KMS-11 (cell line): ENCODE results near the gene PAX8.

Source experiments
- H2AFZ ChIP-seq: fragments of 200-600 bp; sonication (generic); 2 replicates; pipeline ENCODE4 v1.6.1; 2016; ENCODE audit warnings: antibody characterized with exemption, mixed run types, low read depth
- H3K27ac ChIP-seq: fragments of 200-600 bp; sonication (generic); 2 replicates; pipeline ENCODE4 v1.6.1; 2016; ENCODE audit warnings: mild to moderate bottlenecking, mixed run types
- H3K27me3 ChIP-seq: fragments of 200-600 bp; sonication (generic); 2 replicates; pipeline ENCODE4 v1.6.1; 2017; ENCODE audit warnings: mild to moderate bottlenecking, low read depth, mixed run types, moderate library complexity; ENCODE audit not compliant: insufficient read depth
- H3K36me3 ChIP-seq: fragments of 200-600 bp; sonication (generic); 2 replicates; pipeline ENCODE4 v1.6.1; 2017; ENCODE audit warnings: mild to moderate bottlenecking, mixed run types; ENCODE audit not compliant: insufficient read depth
- H3K4me1 ChIP-seq: fragments of 200-600 bp; sonication (generic); 2 replicates; pipeline ENCODE4 v1.6.1; 2016; ENCODE audit warnings: mild to moderate bottlenecking, low read depth, mixed run types; ENCODE audit not compliant: poor library complexity, severe bottlenecking
- H3K4me2 ChIP-seq: fragments of 200-600 bp; sonication (generic); 2 replicates; pipeline ENCODE4 v1.7.0; 2016; ENCODE audit warnings: mild to moderate bottlenecking, mixed run types
- H3K4me3 ChIP-seq: fragments of 200-600 bp; sonication (generic); IDR thresholded peaks from 2 replicates; pipeline ENCODE4 v1.6.1; 2017; ENCODE audit warnings: low read depth, low read length, mixed read lengths; ENCODE audit not compliant: insufficient read depth
- H3K79me2 ChIP-seq: fragments of 200-600 bp; sonication (generic); 2 replicates; pipeline ENCODE4 v1.6.1; 2016; ENCODE audit warnings: low read depth, mixed run types; ENCODE audit not compliant: insufficient read depth
- H3K9ac ChIP-seq: fragments of 200-600 bp; sonication (generic); 2 replicates; pipeline ENCODE4 v1.6.1; 2016; ENCODE audit warnings: mild to moderate bottlenecking, mixed run types
- H4K20me1 ChIP-seq: fragments of 200-600 bp; sonication (generic); 2 replicates; pipeline ENCODE4 v1.6.1; 2016; ENCODE audit warnings: mild to moderate bottlenecking, mixed run types; ENCODE audit not compliant: insufficient read depth
- TF ChIP-seq, protein P1 (sequence below): fragments of 200-600 bp; sonication (generic); conservative IDR thresholded peaks from 2 replicates; pipeline ENCODE4 v1.6.1; 2017; ENCODE audit warnings: low read depth, mild to moderate bottlenecking, antibody characterized with exemption, low read length, moderate library complexity, mixed read lengths

Gene PAX8

DNA sequence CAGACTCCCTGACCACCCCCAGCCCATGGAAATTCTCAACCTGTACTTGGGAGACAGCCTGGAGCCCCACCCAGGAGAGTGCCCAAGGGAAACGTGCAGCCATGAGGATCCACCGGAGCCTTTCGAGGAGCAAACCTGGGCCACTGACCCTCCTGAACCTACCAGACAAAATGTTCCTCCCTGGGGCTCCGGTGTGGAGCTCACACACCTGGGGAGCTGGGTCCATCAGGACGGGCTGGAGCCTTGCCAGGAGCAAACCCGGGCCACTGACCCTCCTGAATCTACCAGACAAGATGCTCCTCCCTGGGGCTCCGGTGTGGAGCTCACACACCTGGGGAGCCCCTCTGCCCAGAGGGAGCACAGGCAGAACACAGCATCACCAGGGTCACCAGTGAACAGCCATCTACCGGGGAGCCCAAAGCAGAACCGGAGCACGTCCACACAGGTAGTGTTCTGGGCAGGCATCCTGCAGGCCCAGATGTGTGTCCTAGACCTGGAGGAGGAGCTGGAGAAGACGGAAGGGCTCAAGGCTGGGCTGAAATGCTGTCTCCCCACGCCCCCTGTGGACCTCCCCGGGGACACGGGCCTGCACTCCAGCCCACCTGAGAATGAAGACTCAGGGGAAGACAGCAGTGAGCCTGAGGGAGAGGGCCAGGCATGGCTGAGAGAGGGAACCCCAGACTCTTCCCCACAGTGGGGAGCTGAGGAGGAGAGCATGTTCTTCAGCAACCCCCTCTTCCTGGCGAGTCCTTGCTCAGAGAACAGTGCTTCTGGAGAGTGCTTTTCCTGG, 96.1 kb downstream of the PAX8 start:
- Histone ChIP-seq H4K20me1 (no peaks in the 10 kb centered on the region), H3K79me2 (no peaks in the 10 kb centered on the region), H3K4me3 (no peak overlapping the region), H3K4me2 (no peak overlapping the region), H2AFZ (no peak overlapping the region), H3K4me1 (no peaks in the 10 kb centered on the region), H3K36me3 (no peaks in the 10 kb centered on the region), H3K9ac (no peak overlapping the region), H3K27me3 (no peaks in the 10 kb centered on the region), H3K27ac (no peak overlapping the region)
- TF ChIP-seq, protein P1, sequence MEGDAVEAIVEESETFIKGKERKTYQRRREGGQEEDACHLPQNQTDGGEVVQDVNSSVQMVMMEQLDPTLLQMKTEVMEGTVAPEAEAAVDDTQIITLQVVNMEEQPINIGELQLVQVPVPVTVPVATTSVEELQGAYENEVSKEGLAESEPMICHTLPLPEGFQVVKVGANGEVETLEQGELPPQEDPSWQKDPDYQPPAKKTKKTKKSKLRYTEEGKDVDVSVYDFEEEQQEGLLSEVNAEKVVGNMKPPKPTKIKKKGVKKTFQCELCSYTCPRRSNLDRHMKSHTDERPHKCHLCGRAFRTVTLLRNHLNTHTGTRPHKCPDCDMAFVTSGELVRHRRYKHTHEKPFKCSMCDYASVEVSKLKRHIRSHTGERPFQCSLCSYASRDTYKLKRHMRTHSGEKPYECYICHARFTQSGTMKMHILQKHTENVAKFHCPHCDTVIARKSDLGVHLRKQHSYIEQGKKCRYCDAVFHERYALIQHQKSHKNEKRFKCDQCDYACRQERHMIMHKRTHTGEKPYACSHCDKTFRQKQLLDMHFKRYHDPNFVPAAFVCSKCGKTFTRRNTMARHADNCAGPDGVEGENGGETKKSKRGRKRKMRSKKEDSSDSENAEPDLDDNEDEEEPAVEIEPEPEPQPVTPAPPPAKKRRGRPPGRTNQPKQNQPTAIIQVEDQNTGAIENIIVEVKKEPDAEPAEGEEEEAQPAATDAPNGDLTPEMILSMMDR: no peak

DNA sequence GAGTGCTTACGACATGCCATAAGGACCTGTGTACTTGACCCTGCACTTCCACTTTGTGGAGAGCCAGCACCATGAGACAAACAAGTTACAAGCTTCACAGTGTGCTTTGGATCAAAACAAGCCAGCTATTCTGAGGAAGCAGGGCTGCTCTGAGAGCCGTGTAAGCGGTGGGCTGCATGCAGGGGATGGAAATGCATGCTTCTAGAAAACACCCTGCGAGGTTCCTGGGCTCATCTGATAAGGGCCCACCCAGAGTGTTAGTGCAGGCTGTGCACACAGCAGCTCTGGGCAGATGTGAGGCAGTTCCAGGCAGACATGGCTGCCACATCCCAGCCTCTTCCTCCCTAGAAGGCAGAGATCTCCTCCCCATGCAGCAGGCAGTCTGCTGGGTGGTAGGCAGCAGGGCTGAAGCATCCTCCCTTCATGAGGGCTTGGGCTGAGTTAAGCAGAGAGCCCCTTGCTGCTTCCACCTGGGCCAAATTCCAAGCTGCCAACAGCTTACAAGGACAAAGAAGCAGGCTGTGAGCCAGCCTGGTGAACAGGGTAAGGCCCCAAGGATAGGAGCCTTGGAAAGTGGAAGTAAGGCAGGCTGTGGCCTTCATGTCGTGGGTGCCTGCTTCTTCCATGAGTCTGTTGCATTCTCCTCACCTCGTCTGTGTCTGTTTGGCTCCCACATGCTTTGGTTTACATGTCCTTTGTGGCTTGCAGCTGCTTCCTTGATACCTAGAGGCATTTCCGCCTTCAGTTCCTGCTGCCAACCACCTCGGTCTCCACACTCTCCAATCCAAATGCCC, 97.3 kb downstream of the PAX8 start:
- no peak overlapping the region for H2AFZ ChIP-seq
- H3K4me1 ChIP-seq: no peaks in the 10 kb centered on the region
- H3K79me2 ChIP-seq: no peaks in the 10 kb centered on the region
- H3K4me2 ChIP-seq: no peak overlapping the region
- TF ChIP-seq, protein P1: no peak
- H3K9ac ChIP-seq: no peak overlapping the region
- H3K4me3 ChIP-seq: no peak overlapping the region
- no peaks in the 10 kb centered on the region for H3K36me3 ChIP-seq
- no peaks in the 10 kb centered on the region for H3K27me3 ChIP-seq
- H3K27ac ChIP-seq: no peak overlapping the region
- H4K20me1 ChIP-seq: no peaks in the 10 kb centered on the region

DNA sequence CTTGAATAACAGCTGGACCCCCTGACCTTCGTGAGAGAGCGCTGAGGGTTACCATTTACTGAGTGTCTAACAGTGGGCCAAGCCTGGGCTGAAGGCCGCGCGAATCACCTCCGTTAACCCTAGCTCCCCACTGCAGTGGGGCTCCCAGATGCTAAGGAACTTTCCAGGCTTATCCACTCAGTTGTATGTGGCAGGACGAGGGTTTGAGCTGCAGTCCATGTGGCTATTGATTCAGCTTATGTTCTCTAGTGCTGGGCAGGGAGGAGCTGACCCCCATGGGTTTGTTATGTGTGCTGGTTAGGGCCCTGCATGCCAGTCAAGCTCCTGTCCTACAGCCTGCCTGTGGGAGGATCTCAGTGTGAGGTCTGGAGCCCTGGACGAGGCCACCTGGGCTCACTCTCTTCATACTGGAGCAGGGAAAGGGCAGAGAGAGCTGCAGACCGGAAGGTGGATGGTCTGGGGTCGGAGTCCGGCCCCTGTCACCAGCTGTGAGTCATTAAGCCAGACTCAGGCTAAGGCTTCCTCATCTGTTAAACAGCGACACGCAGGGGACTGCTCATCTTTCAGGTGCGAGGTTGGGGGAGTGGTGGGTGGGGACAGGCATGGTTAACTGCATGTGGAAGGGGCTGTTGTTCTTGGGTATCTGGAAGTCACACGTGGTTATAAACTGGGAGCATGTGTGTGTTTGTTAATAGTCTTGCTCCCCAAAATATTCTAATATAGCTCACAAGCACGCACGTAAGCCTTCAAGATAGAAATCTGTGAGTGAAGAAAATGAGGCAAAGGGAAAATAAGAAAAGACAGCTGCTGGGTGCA, 98.4 kb downstream of the PAX8 start:
- no peak overlapping the region for H2AFZ ChIP-seq
- peaks cover 7% of the 10 kb centered on the region for H3K4me1 ChIP-seq
- H3K27me3 ChIP-seq: no peaks in the 10 kb centered on the region
- no peaks in the 10 kb centered on the region for H4K20me1 ChIP-seq
- no peak overlapping the region for H3K4me2 ChIP-seq
- 0 out of 2 replicates have a peak, but pooled peaks cover 4% of the 10 kb centered on the region for H3K79me2 ChIP-seq
- no peak overlapping the region for H3K27ac ChIP-seq
- H3K36me3 ChIP-seq: no peaks in the 10 kb centered on the region
- no peak overlapping the region for H3K4me3 ChIP-seq
- H3K9ac ChIP-seq: no peak overlapping the region
- TF ChIP-seq, protein P1: no peak

DNA sequence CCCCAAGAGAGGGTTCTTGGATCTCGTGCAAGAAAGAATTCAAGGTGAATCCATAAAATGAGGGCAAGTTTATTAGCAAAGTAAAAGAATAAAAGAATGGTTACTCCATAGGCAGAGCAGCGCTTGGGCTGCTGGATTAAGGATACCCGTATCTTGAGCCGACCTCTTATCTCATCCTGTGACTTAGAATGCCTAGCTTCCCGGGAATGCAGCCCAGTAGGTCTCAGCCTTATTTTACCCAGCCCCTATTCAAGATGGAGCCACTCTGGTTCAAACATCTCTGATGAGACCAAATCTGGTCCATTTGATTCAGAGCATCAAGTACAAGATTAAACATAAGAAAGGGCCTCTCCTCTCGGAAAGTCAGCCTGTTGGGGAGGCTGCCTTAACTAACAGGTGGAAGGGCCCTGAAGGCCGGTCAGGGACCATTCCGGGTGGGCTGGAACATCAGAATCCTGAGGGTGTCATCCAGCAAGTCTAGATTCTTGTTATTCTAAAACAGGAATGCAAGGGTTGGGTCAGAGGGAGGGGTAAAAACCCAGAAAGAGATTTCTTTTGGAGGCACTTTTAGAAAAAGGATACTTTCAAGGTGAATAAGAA, 99.2 kb downstream of the PAX8 start:
- Histone ChIP-seq H3K4me1 (peaks cover 8% of the 10 kb centered on the region), H3K4me3 (no peak overlapping the region), H3K27me3 (no peaks in the 10 kb centered on the region), H3K4me2 (no peak overlapping the region), H3K79me2 (0 out of 2 replicates have a peak, but pooled peaks cover 4% of the 10 kb centered on the region), H3K27ac (no peak overlapping the region), H2AFZ (no peak overlapping the region), H3K9ac (no peak overlapping the region), H4K20me1 (no peaks in the 10 kb centered on the region), H3K36me3 (no peaks in the 10 kb centered on the region)
- TF ChIP-seq, protein P1: no peak
